Loucy (cell line): ENCODE measurements around the gene MRPS6.

Experiments
- H2AFZ ChIP-seq: fragments of 200-600 bp; sonication (generic); 2 replicates; pipeline ENCODE4 v1.6.0; 2016; ENCODE audit warnings: antibody characterized with exemption, mild to moderate bottlenecking, low read length, moderate library complexity
- H3F3A ChIP-seq: fragments of 200-600 bp; 2 replicates; pipeline ENCODE4 v1.6.0; 2016; ENCODE audit warnings: antibody characterized with exemption, low read depth, mild to moderate bottlenecking
- H3K27me3 ChIP-seq: fragments of 200-600 bp; sonication (generic); 2 replicates; pipeline ENCODE4 v1.6.1; 2014; ENCODE audit warnings: low read length, mild to moderate bottlenecking; ENCODE audit not compliant: insufficient read depth, poor library complexity, severe bottlenecking
- H3K36me3 ChIP-seq: fragments of 200-600 bp; sonication (generic); 2 replicates; pipeline ENCODE4 v1.6.1; 2016; ENCODE audit warnings: low read length; ENCODE audit not compliant: insufficient read depth
- H3K4me1 ChIP-seq: fragments of 200-600 bp; sonication (generic); 2 replicates; pipeline ENCODE4 v1.5.1; 2014; ENCODE audit warnings: low read length, mild to moderate bottlenecking; ENCODE audit not compliant: insufficient read depth, poor library complexity, severe bottlenecking
- H3K4me2 ChIP-seq: fragments of 200-600 bp; sonication (generic); 2 replicates; pipeline ENCODE4 v1.6.0; 2014; ENCODE audit warnings: antibody characterized with exemption, low read length, low read depth, mild to moderate bottlenecking; ENCODE audit not compliant: poor library complexity, severe bottlenecking
- H3K4me3 ChIP-seq: fragments of 200-600 bp; sonication (generic); 2 replicates; pipeline ENCODE4 v1.5.1; 2014; ENCODE audit warnings: low read length, mild to moderate bottlenecking, mixed read lengths; ENCODE audit not compliant: poor library complexity, severe bottlenecking
- H3K79me2 ChIP-seq: fragments of 200-600 bp; sonication (generic); 2 replicates; pipeline ENCODE4 v1.6.1; 2014; ENCODE audit warnings: low read length; ENCODE audit not compliant: insufficient read depth
- H3K9ac ChIP-seq: fragments of 200-600 bp; sonication (generic); 2 replicates; pipeline ENCODE4 v1.6.0; 2014; ENCODE audit warnings: mild to moderate bottlenecking, low read depth, low read length, moderate library complexity; ENCODE audit not compliant: poor library complexity, severe bottlenecking
- H3K9me2 ChIP-seq: fragments of 200-600 bp; sonication (generic); replicated peaks from 2 replicates; pipeline ENCODE4 v1.6.1; 2016; ENCODE audit warnings: low read depth, low read length, mixed read lengths
- H3K9me3 ChIP-seq: fragments of 200-600 bp; sonication (generic); 2 replicates; pipeline ENCODE4 v1.6.1; 2014; ENCODE audit warnings: mild to moderate bottlenecking, antibody characterized with exemption, low read length, low read depth; ENCODE audit not compliant: insufficient read depth
- H4K20me1 ChIP-seq: fragments of 200-600 bp; sonication (generic); 2 replicates; pipeline ENCODE4 v1.6.0; 2014; ENCODE audit warnings: antibody characterized with exemption, low read length, mild to moderate bottlenecking; ENCODE audit not compliant: insufficient read depth, poor library complexity, severe bottlenecking
- EZH2phosphoT487 ChIP-seq: fragments of 200-600 bp; IDR thresholded peaks from 2 replicates; pipeline ENCODE4 v1.6.1; 2018; ENCODE audit warnings: antibody characterized with exemption, mild to moderate bottlenecking, moderate library complexity, borderline replicate concordance
- TF ChIP-seq, protein P1 (sequence below): fragments of 200-600 bp; sonication (generic); conservative IDR thresholded peaks from 2 replicates; pipeline ENCODE4 v1.5.1; 2014; ENCODE audit warnings: mild to moderate bottlenecking, antibody characterized with exemption, low read length

The MRPS6 gene

DNA sequence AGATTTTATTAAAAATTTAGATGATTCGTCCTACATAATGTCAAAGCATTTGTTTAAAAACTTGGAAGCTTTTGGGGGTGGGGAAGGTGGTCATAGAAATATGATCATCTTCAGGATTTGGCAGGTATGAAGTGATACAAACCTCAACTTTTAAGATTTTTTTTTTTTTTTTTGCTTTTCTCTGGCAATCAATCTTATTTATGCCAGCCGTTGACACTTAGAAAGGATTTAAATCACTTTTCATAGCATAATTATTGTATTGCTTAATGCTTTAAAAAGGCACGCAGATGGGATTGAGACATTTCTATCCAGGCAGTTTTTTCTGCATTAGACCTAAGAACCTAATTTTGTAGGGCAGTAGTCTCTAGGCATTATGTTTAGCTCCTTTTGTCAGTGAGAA is 19.7 kb downstream of the MRPS6 start:
- Histone ChIP-seq H3K4me2 (no peak overlapping the region), H3K9ac (no peak overlapping the region), H3K9me2 (no peaks in the 10 kb centered on the region), H2AFZ (no peak overlapping the region), H3K27me3 (no peaks in the 10 kb centered on the region), H3K9me3 (no peaks in the 10 kb centered on the region), H3K4me3 (no peak overlapping the region), H3K36me3 (peaks cover 51% of the 10 kb centered on the region; the same call in 1 of the 2 replicates), H3K4me1 (peaks cover 51% of the 10 kb centered on the region), H3F3A (no peaks in the 10 kb centered on the region), H3K79me2 (peaks cover 99% of the 10 kb centered on the region), H4K20me1 (peaks cover 95% of the 10 kb centered on the region)
- TF ChIP-seq, protein P1, sequence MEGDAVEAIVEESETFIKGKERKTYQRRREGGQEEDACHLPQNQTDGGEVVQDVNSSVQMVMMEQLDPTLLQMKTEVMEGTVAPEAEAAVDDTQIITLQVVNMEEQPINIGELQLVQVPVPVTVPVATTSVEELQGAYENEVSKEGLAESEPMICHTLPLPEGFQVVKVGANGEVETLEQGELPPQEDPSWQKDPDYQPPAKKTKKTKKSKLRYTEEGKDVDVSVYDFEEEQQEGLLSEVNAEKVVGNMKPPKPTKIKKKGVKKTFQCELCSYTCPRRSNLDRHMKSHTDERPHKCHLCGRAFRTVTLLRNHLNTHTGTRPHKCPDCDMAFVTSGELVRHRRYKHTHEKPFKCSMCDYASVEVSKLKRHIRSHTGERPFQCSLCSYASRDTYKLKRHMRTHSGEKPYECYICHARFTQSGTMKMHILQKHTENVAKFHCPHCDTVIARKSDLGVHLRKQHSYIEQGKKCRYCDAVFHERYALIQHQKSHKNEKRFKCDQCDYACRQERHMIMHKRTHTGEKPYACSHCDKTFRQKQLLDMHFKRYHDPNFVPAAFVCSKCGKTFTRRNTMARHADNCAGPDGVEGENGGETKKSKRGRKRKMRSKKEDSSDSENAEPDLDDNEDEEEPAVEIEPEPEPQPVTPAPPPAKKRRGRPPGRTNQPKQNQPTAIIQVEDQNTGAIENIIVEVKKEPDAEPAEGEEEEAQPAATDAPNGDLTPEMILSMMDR = no peak
- no peak for TF ChIP-seq EZH2phosphoT487

DNA sequence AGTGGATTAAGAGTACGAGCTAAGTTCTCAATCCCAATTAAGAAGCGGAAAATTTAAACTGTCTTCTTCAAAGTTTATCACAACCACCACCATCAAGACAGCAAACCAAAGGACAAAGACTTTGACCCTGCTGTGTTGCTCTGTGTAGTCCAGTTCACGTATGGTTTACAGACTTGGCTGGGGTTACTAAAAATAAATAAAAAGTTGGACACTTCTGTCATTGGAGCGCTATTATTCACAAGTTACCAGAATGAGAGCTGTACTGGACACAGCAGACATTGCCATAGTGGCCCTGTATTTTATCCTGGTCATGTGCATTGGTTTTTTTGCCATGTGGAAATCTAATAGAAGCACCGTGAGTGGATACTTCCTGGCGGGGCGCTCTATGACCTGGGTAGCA is 21.6 kb downstream of the MRPS6 start:
- Histone ChIP-seq H4K20me1 (peaks cover 93% of the 10 kb centered on the region), H3K9me2 (no peaks in the 10 kb centered on the region), H3K4me3 (no peak overlapping the region), H2AFZ (no peak overlapping the region), H3K4me1 (peaks cover 32% of the 10 kb centered on the region), H3K9ac (no peak overlapping the region), H3K9me3 (no peaks in the 10 kb centered on the region), H3K27me3 (no peaks in the 10 kb centered on the region), H3K4me2 (no peak overlapping the region), H3F3A (no peaks in the 10 kb centered on the region), H3K79me2 (peaks cover 99% of the 10 kb centered on the region), H3K36me3 (peaks cover 57% of the 10 kb centered on the region; the same call in 1 of the 2 replicates)
- TF ChIP-seq EZH2phosphoT487 = no peak
- TF ChIP-seq, protein P1 = no peak

DNA sequence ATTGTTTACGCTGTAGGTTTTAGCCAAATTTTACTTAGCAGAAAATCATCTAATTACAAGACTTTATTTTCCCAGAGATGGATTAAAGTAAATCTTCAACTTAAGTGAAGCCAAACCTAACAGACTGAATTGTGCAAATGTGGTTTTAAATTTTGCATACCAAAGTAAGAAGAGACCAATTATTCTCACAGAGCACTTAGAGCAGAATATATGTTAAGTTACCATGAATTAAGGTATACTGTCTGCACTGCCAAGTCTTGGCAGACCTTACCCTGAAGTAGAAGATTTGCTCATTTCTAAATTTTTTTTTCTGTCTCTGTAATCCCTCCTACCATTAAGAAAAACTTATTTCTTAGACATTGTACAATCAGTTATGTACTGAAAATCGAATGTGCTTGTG is 24.1 kb downstream of the MRPS6 start:
- Histone ChIP-seq H3K9me2 (no peaks in the 10 kb centered on the region), H3K27me3 (no peaks in the 10 kb centered on the region), H3K4me1 (peaks cover 10% of the 10 kb centered on the region), H3K79me2 (peaks cover 100% of the 10 kb centered on the region), H3K4me2 (no peak overlapping the region), H3K36me3 (peaks cover 56% of the 10 kb centered on the region; the same call in 1 of the 2 replicates), H3F3A (no peaks in the 10 kb centered on the region), H2AFZ (no peak overlapping the region), H3K9ac (no peak overlapping the region), H4K20me1 (peaks cover 94% of the 10 kb centered on the region), H3K4me3 (no peak overlapping the region), H3K9me3 (no peaks in the 10 kb centered on the region)
- TF ChIP-seq EZH2phosphoT487 = no peak
- TF ChIP-seq, protein P1 = no peak
